Hepatocyte (in vitro differentiated cells): ENCODE measurements around the gene ROR1. TPM values are rescaled to one million over a fixed set of nuclear protein-coding genes. Genes with fewer than 3 reads are reported as not detected.

Experiments used
- DNase-seq: peaks from one replicate; pipeline ENCODE4 v3.0.0-alpha.2; 2016; ENCODE audit warnings: low spot score
- H2AFZ ChIP-seq: fragments of 200-600 bp; sonication (generic); 2 replicates; pipeline ENCODE4 v1.6.0; 2016; ENCODE audit warnings: antibody characterized with exemption, mild to moderate bottlenecking
- H3K27ac ChIP-seq: fragments of 200-600 bp; sonication (generic); 2 replicates; pipeline ENCODE4 v1.5.1; 2016; ENCODE audit warnings: mild to moderate bottlenecking
- H3K27me3 ChIP-seq: fragments of 200-600 bp; sonication (generic); 2 replicates; pipeline ENCODE4 v1.6.1; 2016
- H3K36me3 ChIP-seq: fragments of 200-600 bp; sonication (generic); replicated peaks from 2 replicates; pipeline ENCODE4 v1.5.1; 2016; ENCODE audit warnings: low read depth; ENCODE audit not compliant: insufficient read depth
- H3K4me1 ChIP-seq: fragments of 200-600 bp; sonication (generic); 2 replicates; pipeline ENCODE4 v1.5.1; 2016; ENCODE audit warnings: mild to moderate bottlenecking, moderate library complexity; ENCODE audit not compliant: insufficient read depth
- H3K4me2 ChIP-seq: fragments of 200-600 bp; sonication (generic); 2 replicates; pipeline ENCODE4 v1.6.0; 2016
- H3K4me3 ChIP-seq: fragments of 200-600 bp; sonication (generic); 2 replicates; pipeline ENCODE4 v1.5.1; 2016; ENCODE audit warnings: mild to moderate bottlenecking
- H3K79me2 ChIP-seq: fragments of 200-600 bp; sonication (generic); 2 replicates; pipeline ENCODE4 v1.6.0; 2017; ENCODE audit warnings: mild to moderate bottlenecking
- H3K9me2 ChIP-seq: fragments of 200-600 bp; sonication (generic); replicated peaks from 2 replicates; pipeline ENCODE4 v1.6.0; 2017; ENCODE audit warnings: mild to moderate bottlenecking; ENCODE audit not compliant: insufficient read depth
- H3K9me3 ChIP-seq: fragments of 200-600 bp; sonication (generic); 2 replicates; pipeline ENCODE4 v1.5.1; 2016; ENCODE audit warnings: low read depth, mild to moderate bottlenecking
- H4K20me1 ChIP-seq: fragments of 200-600 bp; sonication (generic); 2 replicates; pipeline ENCODE4 v1.6.0; 2016; ENCODE audit warnings: mild to moderate bottlenecking; ENCODE audit not compliant: insufficient read depth, poor library complexity, severe bottlenecking
- CTCF ChIP-seq: fragments of 200-600 bp; sonication (generic); IDR thresholded peaks from 2 replicates; pipeline ENCODE4 v1.5.1; 2016; ENCODE audit warnings: antibody characterized with exemption, mild to moderate bottlenecking; ENCODE audit not compliant: poor library complexity
- EZH2 ChIP-seq: fragments of 200-600 bp; sonication (generic); IDR thresholded peaks from 2 replicates; pipeline ENCODE4 v1.6.1; 2016; ENCODE audit warnings: antibody characterized with exemption, mild to moderate bottlenecking, borderline replicate concordance
- EZH2phosphoT487 ChIP-seq: fragments of 200-600 bp; sonication (generic); IDR thresholded peaks from one replicate; pipeline ENCODE4 v1.6.1; 2018; ENCODE audit warnings: antibody characterized with exemption, mild to moderate bottlenecking, low read depth, moderate library complexity; ENCODE audit not compliant: unreplicated experiment, severe bottlenecking
- WGBS: methylation state at CpG from one replicate; pipeline ENCODE4 v1.1.6; 2016; ENCODE audit warnings: low lambda C conversion rate; ENCODE audit errors: missing lambda C conversion rate; 5-methylcytosine and 5-hydroxymethylcytosine counted together
- polyA plus RNA-seq: library from polyadenylated mRNA; unstranded; fragments of >200 nt; fragmentation: Nextera tagmentation; extraction: Ambion mirVana; gene quantifications from 2 replicates; pipeline ENCODE4 v1.2.1, GENCODE V29; 2016
- total RNA-seq: library from RNA; depleted of rRNA; stranded (reverse); fragments of >200 nt; gene quantifications from 2 replicates; pipeline ENCODE4 v1.2.3, GENCODE V29; 2014

The ROR1 gene
- total and polyA plus RNA-seq, 2 experiments from 2014 or later = 16.4 to 27.7 TPM

GRCh38 chr1:63880958-63881576 lies 107.2 kb downstream of the ROR1 start:
- Histone ChIP-seq H3K27ac (no peak overlapping the region), H3K36me3 (no peaks in the 10 kb centered on the region), H3K4me2 (no peak overlapping the region), H3K9me3 (no peaks in the 10 kb centered on the region), H3K4me1 (peaks cover 12% of the 10 kb centered on the region), H3K27me3 (no peaks in the 10 kb centered on the region), H3K9me2 (no peaks in the 10 kb centered on the region), H3K4me3 (no peak overlapping the region), H3K79me2 (peaks cover 74% of the 10 kb centered on the region), H2AFZ (no peak overlapping the region), H4K20me1 (peaks cover 6% of the 10 kb centered on the region)
- DNase-seq = no peak
- TF ChIP-seq EZH2phosphoT487 (no peak), CTCF (no peak)
- WGBS = 83% methylated on average over 1 of the region's 1 CpG

- Histone ChIP-seq H3K79me2 (peaks cover 78% of the 10 kb centered on the region), H3K27ac (no peak overlapping the region)
- 94% methylated on average over 4 of the region's 4 CpGs for WGBS
These were observed 108.4 kb downstream of the ROR1 start for GRCh38 chr1:63882048-63882704.

GRCh38 chr1:63883494-63884235 lies 109.8 kb downstream of the ROR1 start:
- Histone ChIP-seq H3K27ac (no peak overlapping the region), H4K20me1 (peaks cover 6% of the 10 kb centered on the region), H3K27me3 (no peaks in the 10 kb centered on the region), H3K9me3 (no peaks in the 10 kb centered on the region), H3K4me3 (no peak overlapping the region), H3K4me2 (no peak overlapping the region), H3K4me1 (peaks cover 12% of the 10 kb centered on the region), H3K9me2 (no peaks in the 10 kb centered on the region), H3K36me3 (no peaks in the 10 kb centered on the region), H2AFZ (no peak overlapping the region), H3K79me2 (peaks cover 82% of the 10 kb centered on the region)
- TF ChIP-seq EZH2 (no peak), EZH2phosphoT487 (no peak), CTCF (no peak)
- no peak for DNase-seq
- 69% methylated on average over 6 of the region's 6 CpGs for WGBS

More at GRCh38 chr1:63882048-63882704, 108.4 kb downstream of the ROR1 start:
- no peak overlapping the region for H2AFZ ChIP-seq
- H4K20me1 ChIP-seq = peaks cover 6% of the 10 kb centered on the region
- H3K4me3 ChIP-seq = no peak overlapping the region
- TF ChIP-seq EZH2phosphoT487 = no peak
- no peak for TF ChIP-seq CTCF
- no peak for TF ChIP-seq EZH2
- H3K36me3 ChIP-seq = no peaks in the 10 kb centered on the region
- H3K9me3 ChIP-seq = no peaks in the 10 kb centered on the region
- no peak overlapping the region for H3K4me2 ChIP-seq
- no peaks in the 10 kb centered on the region for H3K27me3 ChIP-seq
- H3K4me1 ChIP-seq = peaks cover 12% of the 10 kb centered on the region
- no peaks in the 10 kb centered on the region for H3K9me2 ChIP-seq
- no peak for DNase-seq
